K562 (cell line): ENCODE data around the gene DNAJB11. TPM values are rescaled to one million over a fixed set of nuclear protein-coding genes. Genes with fewer than 3 reads are reported as not detected.

Experiments
- ATF1 ChIP-seq, 2 experiments: fragments of 450-650 bp in 1 of 2; IDR thresholded peaks; 2 replicates each; pipeline ENCODE4 v1.6.1; 2016; ENCODE audit warnings: missing compliant biosample characterization in 1 of 2, missing genetic modification characterization in 1 of 2
- DACH1 ChIP-seq: fragments of 450-650 bp; IDR thresholded peaks from 2 replicates; pipeline ENCODE4 v1.6.1; 2018; ENCODE audit not compliant: partially characterized antibody
- E2F3 ChIP-seq: fragments of 250-450 bp; sonication (Bioruptor Pico); IDR thresholded peaks from 2 replicates; pipeline ENCODE4 v1.4.0; 2020; ENCODE audit warnings: mild to moderate bottlenecking
- ELF2 ChIP-seq: fragments of 250-450 bp; sonication (Bioruptor Pico); IDR thresholded peaks from 2 replicates; pipeline ENCODE4 v1.5.0; 2021; ENCODE audit warnings: mild to moderate bottlenecking
- FOXA1 ChIP-seq: fragments of 450-650 bp; IDR thresholded peaks from 2 replicates; pipeline ENCODE4 v1.6.1; 2016; ENCODE audit warnings: mild to moderate bottlenecking, borderline replicate concordance
- GABPA ChIP-seq: fragments of 200-800 bp; sonication (Bioruptor generic); conservative IDR thresholded peaks from 2 replicates; pipeline ENCODE4 v1.6.1; 2016; ENCODE audit warnings: low read depth, missing genetic modification characterization, missing compliant biosample characterization
- HCFC1 ChIP-seq: IDR thresholded peaks from 2 replicates; pipeline ENCODE4 v1.6.1; 2012; ENCODE audit warnings: low read depth, low read length, improper control_type of control experiment
- HMBOX1 ChIP-seq: sonication (generic); IDR thresholded peaks from 2 replicates; pipeline ENCODE4 v1.6.1; 2016
- NEUROD1 ChIP-seq: fragments of 150-350 bp; IDR thresholded peaks from 2 replicates; pipeline ENCODE4 v1.6.1; 2014; ENCODE audit warnings: borderline replicate concordance, low read length, low read depth; ENCODE audit not compliant: partially characterized antibody
- SMC3 ChIP-seq: conservative IDR thresholded peaks from 2 replicates; pipeline ENCODE4 v1.6.1; 2011; ENCODE audit warnings: low read depth, low read length, improper control_type of control experiment; ENCODE audit not compliant: insufficient read depth
- ZC3H8 ChIP-seq: fragments of 450-650 bp; IDR thresholded peaks from 2 replicates; pipeline ENCODE4 v1.6.1; 2017
- ZNF282 ChIP-seq: sonication (generic); formaldehyde crosslinking; IDR thresholded peaks from 2 replicates; pipeline ENCODE4 v1.8.1; 2023; ENCODE audit warnings: missing genetic modification reagents
- ZNF766 ChIP-seq: fragments of 200-800 bp; sonication (Bioruptor generic); conservative IDR thresholded peaks from 2 replicates; pipeline ENCODE4 v1.6.1; 2016; ENCODE audit warnings: missing genetic modification characterization, missing compliant biosample characterization
- polyA plus RNA-seq, 8 experiments: library from polyadenylated mRNA; depleted of rRNA in 4 of 8; stranded (reverse) in 5 of 8; unstranded in 3 of 8; fragments of >200 nt; fragmentation: Nextera tagmentation in 2 of 8; fragmentation: Illumina TruSeq in 1 of 8; extraction: Ambion mirVana in 2 of 8; extraction: Trizol in 1 of 8; gene quantifications; 2 replicates each; pipeline versions ENCODE4 v1.2.1 to v1.2.3, GENCODE V29; 2011 to 2014; ENCODE audit warnings: inconsistent platforms in 1 of 8, missing spikeins in 1 of 8
- total RNA-seq, 7 experiments: library from RNA; depleted of rRNA in 6 of 7; stranded (reverse); fragments of >200 nt in 6 of 7; fragmentation: Illumina TruSeq in 2 of 7; extraction: Trizol in 2 of 7; gene quantifications; 2 replicates each; pipeline versions ENCODE4 v1.2.1 to v1.2.3, GENCODE V29; 2011 to 2021; ENCODE audit warnings: low replicate concordance in 1 of 7
- TF ChIP-seq, protein P1 (sequence below): fragments of 250-450 bp; sonication (Bioruptor Pico); IDR thresholded peaks from 2 replicates; pipeline ENCODE4 v1.4.0; 2020

The DNAJB11 gene
- total and polyA plus RNA-seq, 9 of the 15 experiments (the other 6 are each of a cell fraction or from before 2014, with no cell fraction given): 14.8 to 74.7 (median 63.8) TPM

- no peak for TF ChIP-seq GABPA (tag)
- TF ChIP-seq HCFC1: 0 out of 2 replicates have a peak, but pooled peaks have one; percentile 22
- TF ChIP-seq NEUROD1: no peak
- no peak for TF ChIP-seq E2F3 (CRISPR knock-in tag)
- peak; percentile 78 for TF ChIP-seq ZNF766 (CRISPR knock-in tag)
- no peak for TF ChIP-seq DACH1
- no peak for TF ChIP-seq ZC3H8
- 0 out of 2 replicates have a peak, but pooled peaks have one; percentile 21 for TF ChIP-seq SMC3
- no peak for TF ChIP-seq HMBOX1
- TF ChIP-seq, protein P1, sequence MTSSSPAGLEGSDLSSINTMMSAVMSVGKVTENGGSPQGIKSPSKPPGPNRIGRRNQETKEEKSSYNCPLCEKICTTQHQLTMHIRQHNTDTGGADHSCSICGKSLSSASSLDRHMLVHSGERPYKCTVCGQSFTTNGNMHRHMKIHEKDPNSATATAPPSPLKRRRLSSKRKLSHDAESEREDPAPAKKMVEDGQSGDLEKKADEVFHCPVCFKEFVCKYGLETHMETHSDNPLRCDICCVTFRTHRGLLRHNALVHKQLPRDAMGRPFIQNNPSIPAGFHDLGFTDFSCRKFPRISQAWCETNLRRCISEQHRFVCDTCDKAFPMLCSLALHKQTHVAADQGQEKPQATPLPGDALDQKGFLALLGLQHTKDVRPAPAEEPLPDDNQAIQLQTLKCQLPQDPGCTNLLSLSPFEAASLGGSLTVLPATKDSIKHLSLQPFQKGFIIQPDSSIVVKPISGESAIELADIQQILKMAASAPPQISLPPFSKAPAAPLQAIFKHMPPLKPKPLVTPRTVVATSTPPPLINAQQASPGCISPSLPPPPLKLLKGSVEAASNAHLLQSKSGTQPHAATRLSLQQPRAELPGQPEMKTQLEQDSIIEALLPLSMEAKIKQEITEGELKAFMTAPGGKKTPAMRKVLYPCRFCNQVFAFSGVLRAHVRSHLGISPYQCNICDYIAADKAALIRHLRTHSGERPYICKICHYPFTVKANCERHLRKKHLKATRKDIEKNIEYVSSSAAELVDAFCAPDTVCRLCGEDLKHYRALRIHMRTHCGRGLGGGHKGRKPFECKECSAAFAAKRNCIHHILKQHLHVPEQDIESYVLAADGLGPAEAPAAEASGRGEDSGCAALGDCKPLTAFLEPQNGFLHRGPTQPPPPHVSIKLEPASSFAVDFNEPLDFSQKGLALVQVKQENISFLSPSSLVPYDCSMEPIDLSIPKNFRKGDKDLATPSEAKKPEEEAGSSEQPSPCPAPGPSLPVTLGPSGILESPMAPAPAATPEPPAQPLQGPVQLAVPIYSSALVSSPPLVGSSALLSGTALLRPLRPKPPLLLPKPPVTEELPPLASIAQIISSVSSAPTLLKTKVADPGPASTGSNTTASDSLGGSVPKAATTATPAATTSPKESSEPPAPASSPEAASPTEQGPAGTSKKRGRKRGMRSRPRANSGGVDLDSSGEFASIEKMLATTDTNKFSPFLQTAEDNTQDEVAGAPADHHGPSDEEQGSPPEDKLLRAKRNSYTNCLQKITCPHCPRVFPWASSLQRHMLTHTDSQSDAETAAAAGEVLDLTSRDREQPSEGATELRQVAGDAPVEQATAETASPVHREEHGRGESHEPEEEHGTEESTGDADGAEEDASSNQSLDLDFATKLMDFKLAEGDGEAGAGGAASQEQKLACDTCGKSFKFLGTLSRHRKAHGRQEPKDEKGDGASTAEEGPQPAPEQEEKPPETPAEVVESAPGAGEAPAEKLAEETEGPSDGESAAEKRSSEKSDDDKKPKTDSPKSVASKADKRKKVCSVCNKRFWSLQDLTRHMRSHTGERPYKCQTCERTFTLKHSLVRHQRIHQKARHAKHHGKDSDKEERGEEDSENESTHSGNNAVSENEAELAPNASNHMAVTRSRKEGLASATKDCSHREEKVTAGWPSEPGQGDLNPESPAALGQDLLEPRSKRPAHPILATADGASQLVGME (CRISPR knock-in tag): no peak
- no peak for TF ChIP-seq ELF2 (CRISPR knock-in tag)
- TF ChIP-seq FOXA1: no peak
- TF ChIP-seq ZNF282 (CRISPR knock-in tag): no peak
- TF ChIP-seq ATF1 (CRISPR knock-in tag; IDR thresholded peaks at IDR 0.05): no peak
- TF ChIP-seq ATF1 (tag; IDR thresholded peaks at IDR 0.05): no peak
Observed at GRCh38 chr3:186609247-186609868, 38.8 kb downstream of the DNAJB11 start (continued).
